ENCODE measurements around the gene ROBO2.
"Not testable (repeated sequence)": the region's sequence is repeated elsewhere in the genome, so short reads cannot be mapped to it uniquely, and the experiment has no call there.

Gene ROBO2

DNA sequence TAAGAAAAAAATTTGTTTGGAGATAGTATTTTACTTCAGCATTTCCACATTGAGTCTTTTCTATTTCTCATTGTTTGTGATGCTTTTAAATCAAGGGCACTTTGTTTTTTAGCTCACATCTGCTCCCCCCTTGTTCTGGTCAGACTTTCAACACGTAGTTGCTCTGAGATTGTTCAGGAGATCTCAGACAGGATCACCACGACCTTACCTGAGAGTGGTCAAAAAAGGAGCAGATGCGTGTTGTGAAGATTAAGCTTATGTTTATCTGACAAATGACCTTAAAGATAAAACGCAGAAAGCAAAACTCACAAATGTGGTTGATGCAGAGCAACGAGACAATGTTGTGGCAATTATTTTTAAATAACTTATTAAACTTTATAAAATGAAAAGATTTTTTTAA lies 298.3 kb downstream of the ROBO2 start:
- DNase-seq (ENCODE audit: low read depth) = no peak

DNA sequence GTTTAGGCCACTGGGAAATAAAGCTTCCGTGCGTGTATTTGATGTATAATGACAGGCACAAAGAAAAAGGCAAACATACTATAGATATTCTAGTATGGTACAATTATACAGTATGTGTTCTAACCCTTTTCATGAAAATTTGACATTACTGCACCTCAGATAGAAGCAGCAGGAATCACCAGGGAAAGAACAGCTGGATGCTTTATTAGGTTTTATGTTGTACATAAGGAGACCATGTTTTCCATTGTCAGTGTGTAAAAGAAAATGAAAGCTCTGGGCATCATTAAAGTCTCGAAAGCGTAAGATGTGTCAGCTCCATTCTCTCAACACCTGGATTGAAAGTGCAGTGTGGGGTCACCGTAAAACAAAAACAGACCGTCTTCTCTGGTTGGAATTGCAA lies 302.1 kb downstream of the ROBO2 start:
- no peak for DNase-seq (ENCODE audit: low read depth)

DNA sequence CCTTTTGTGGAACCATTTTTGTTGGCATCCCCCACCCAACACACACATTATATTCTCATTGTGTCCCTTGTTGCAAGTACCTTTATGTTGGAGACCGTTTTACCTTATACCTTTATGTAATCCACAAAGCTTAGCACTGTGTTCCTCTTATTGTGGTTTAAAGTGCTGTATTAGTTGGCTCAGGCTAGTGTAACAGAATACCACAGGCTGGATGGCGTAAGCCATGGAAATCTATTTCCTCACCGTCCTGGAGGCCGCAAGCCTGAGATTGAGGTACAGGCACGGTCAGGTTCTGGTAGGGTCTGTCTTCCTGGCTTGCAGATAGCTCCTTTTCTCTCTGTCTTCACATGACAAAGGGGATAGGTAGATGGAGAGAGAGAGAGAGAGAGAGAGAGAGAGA lies 302.8 kb downstream of the ROBO2 start:
- no peak for DNase-seq (ENCODE audit: low read depth)

DNA sequence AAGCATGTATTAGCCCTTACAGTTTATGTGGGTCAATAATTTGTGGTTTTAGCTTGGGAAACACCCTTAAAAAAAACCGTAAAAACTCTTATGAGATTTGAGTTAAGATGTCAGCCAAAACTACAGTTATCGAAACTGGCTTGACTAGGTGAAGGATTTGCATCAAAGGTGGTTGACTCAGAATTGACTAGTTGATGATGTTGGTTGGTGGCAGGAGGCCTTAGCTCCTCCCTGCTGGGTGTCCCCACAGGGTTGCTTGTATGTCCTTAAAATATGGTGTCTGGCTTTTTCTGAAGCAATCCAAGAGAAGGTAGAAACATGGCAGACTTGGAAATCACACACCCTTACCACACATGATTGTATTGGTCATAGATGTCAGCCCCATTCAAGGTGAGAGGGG lies 305.1 kb downstream of the ROBO2 start:
- DNase-seq (ENCODE audit: low read depth) = no peak

DNA sequence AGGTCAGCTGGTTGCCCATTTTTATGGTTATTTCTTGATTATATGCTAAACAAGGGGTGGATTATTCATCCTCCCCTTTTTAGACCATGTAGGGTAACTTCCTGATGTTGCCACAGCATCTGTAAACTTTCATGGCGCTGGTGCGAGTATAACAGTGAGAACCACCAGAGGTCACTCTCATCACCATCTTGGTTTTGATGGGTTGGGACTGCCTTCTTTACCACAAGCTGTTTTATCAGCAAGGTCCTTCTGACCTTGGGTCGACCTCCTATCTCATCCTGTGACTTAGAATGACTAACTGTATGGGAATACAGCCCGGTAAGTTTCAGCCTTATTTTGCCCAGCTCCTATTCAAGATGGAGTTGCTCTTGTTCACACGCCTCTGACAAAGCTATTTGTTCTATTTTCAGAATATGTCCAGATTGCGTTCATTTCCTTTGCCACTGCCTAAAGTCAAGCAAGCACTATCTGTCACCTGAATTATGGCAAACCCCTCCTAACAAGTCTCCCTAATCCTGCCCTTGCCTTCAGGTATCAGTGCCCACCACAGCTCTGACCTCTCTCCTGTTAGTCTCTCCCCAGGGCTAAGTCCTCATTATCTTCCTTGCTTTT lies 308.5 kb downstream of the ROBO2 start:
- no peak for DNase-seq (ENCODE audit: low read depth)

DNA sequence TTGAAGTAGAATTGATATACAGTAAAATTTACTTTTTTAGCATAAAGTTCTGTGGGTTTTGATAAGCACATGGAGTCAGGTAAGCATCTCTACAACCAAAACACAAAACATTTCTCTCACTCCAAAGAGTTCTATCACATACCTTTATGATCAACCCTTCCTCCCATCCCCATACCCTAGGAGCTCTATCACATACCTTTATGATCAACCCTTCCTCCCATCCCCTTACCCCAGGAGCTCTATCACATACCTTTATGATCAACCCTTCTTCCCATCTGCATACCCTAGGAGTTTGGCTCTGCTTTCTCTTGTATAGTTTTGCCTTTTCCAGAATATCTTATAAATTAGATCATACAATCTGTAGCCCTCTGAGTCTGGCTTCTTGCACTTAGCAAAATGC lies 315.1 kb downstream of the ROBO2 start:
- no peak for DNase-seq (ENCODE audit: low read depth)

DNA sequence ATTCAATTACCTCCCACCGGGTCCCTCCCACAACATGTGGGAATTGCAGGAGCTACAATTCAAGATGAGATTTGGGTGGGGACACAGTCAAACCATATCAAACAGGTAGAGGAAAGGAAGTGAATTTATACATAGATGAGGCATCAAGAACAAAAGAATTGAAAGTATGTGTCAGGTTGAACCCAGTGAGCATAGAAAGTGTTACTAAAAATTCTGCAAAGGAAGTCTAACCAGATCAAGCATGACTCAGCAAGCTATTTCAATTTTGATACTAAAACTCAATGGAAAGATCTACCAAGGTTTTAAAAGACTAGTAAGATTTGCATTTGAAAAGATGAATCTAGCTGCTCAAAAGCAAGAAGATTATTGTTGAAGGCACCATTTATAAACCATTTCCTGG lies 323.0 kb downstream of the ROBO2 start:
- no peak for DNase-seq (ENCODE audit: low read depth)

DNA sequence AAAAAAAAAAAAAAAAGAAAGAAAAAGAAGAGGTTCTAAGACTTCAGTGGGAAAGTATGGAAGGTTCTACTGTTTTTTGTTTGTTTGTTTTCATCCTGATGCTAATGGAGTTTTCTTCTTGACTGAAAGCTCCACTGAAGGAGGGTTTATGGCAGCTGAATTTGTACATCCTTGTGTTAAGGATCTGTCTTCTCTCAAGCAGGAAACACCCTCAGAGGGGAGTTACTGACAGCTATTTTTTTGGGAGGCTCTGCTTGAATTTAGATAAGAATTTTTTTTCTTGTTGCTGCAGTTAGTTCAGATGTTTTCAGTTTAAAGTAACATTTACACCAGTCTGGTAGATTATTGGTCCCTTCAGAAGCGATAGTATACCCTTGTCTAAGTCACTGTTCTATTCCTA lies 325.3 kb downstream of the ROBO2 start:
- no peak for DNase-seq (ENCODE audit: low read depth)

DNA sequence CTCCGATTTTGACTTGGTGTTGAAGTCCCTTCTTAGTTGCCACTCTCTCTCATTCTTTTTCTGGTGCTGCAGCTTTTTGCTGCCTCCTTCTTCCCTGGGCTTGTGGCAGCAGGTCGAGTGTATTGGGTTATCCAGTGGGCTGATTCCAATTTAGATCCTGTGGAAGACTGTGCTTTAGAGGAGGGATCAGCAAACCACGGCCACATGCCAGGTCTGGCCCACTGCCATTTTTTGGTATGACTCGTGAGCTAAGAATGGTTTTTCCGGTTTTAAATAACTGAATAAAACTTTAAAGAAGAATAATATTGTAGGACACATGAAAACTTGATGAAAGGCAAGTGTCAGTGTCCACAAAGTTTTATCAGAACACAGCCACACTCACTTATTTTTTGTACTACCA lies 330.5 kb downstream of the ROBO2 start:
- no peak for DNase-seq (ENCODE audit: low read depth)

DNA sequence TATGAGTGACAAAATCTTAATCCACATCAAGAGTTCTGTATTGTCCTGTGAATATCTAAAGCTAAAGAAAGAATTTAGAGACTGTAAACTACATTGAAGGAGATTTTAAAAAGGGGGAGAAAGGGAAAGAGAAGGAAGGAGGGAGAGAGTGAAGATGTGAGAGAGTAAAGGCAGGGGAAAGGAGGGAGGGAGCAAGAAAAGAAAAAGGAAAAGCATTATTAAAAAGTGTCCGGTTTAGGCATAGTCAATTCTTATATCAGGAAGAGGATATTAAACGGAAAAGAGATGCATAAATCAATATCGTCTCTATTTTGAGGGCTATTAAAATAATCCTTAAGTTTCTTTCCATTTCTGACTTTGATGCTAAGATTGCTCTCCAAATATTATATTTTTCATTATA lies 332.1 kb downstream of the ROBO2 start:
- DNase-seq (ENCODE audit: low read depth) = no peak

DNA sequence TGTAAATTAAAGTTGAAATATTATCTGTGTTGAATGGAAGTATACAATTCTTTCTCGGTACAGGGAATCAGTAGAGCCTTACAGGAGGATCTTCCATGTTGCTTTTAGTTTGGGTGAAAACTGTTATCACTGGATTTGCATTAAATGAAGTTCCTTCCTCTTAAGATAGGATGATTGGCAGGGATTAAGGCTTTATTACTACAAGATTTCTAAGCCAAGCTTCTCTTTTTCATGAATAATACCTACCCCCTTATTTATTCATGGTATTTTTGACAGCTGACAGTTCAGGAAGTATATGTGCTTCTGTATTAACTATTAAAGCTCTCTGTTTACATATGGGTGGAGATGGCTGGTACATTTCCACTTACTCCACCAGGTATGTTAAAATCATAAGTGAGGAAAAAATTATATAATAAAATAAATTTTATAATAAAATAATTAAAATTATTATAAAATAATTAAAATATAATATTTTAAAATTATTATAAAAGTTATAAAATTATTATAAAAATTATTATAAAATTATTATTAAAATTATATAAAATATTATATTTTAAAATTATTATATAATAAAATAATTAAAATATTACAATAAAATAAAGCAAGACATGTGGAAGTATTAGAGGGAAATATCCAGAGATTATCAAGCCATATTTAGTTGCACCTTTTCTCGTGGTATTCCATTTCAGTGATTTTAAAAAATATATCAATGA lies 332.9 kb downstream of the ROBO2 start:
- DNase-seq (ENCODE audit: low read depth) = no peak

DNA sequence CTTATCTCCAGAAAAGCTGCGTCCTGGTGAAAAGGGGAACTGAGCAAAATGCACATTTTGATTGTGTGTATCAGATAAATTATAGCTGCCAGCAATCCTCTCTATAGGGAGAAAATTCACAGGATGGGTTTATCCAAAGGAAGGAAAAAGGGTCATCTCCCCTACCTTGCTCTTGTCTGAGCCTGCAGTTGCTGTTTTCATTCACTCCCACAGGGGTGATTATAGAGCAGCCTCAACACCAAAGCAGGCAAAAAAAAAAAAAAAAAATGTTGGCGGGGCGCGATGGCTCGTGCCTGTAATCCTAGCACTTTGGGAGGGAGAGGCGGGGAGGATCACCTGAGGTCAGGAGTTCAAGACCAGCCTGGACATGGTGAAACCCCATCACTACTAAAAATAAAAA lies 333.7 kb downstream of the ROBO2 start:
- DNase-seq (ENCODE audit: low read depth) = no peak

DNA sequence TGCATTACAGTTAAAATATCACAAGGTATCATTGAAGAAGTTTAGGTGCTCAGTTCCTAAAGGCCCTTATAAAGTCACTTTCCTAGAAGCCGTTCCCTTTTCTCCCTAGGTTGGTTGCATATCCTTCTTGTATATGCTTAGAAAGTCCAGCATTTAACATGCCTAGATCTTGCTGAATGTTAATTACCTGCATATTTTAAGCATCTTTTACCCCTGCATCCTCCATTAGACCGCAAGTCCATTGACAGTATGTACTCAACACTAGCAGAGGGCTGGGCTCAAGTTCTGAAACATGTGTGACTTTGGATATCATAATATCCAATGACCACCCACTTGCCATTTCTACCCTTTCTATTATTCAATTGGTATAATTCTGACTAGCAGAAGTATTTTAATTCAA lies 336.6 kb downstream of the ROBO2 start:
- no peak for DNase-seq (ENCODE audit: low read depth)

DNA sequence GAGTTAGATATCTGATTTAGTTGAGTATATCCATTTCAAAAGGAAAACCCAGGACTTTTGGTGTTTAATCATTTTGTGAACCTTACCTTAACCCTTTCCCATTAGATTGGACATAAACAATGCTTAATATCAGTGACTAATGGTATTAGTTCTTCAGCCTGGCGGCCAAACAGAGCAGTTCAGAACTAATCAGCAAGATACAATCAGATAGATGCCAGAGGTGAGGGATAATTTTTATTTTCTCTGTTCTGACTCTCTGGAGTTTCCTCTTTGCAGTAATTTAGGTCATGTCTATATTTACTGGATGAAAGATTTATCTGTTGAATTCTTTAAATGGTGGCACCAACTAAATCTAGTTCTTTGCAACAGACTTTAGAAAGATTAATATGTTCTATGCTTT lies 337.8 kb downstream of the ROBO2 start:
- no peak for DNase-seq (ENCODE audit: low read depth)

DNA sequence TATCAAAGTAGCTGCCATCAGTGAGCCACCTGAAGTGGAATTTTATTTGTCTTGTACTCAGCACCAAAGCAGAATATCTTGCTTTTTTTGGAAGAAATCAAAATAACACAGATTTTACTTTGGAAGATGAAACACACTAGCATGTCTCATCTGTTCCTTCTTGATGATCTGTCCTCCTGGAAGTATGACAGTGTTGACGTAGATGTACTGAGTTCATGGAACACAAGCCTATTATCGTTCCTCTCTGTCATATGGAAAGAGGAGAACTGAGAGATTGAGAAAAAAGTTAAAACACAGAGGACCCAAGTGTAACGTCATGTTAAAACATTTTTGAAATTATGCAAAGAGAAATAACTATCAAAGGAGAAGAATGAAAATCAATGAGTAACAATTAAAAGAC lies 340.2 kb downstream of the ROBO2 start:
- no peak for DNase-seq (ENCODE audit: low read depth)

DNA sequence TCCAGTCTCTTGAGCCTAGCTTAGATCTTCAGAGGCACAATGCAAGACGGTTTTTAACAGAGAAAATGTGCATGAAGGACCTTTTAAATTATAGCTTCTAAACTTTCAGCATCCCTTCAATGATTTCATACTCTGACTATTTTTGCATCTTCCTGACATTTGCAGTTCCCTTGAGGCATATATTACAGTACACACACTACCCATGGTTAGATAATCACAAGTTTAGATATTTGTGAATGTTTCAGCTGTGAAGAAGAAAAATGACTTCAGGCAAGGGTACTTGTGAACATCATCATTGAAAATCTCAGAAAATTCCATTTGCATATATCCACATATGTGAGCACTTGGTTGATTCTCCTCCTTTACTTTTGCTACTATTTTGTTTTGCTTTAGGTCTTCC lies 341.5 kb downstream of the ROBO2 start:
- no peak for DNase-seq (ENCODE audit: low read depth)

DNA sequence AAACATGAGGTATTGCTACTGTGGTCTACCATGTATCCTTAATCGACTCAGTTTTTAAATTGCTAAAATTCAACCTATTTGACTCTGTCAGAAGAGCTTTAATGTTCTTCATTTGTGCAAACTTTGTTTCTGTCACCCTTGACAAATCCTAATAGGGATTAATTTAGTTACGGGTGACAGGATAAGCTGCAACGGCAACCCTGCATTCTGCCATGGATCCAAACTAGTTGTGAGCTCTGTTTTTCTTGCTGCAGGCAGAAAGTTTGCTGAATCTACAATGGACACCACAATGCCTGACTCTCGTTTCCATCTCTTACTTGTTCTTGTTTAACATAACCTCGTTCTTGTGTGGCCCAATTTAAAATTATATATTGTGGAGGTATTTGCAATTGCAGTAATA lies 352.3 kb downstream of the ROBO2 start:
- no peak for DNase-seq (ENCODE audit: low read depth)

DNA sequence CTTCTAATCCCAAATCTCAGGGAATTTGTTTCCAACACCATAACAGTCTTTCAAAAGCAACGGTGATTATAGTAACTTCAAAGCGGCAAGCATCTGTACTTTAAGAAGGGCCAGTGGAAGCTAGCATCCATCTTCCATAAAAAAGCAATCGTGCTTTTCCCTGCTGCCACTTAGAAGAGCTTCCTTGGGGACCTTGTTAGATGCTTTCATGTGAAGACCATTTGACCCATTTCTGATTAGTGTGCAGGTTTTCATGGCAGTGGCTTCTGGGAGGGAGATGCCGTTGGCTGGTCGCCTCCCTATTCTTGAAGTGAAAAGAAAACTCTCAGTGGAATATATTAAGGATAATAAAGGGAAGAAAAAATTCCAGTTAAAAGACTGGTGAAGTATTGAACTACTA lies 354.1 kb downstream of the ROBO2 start:
- no peak for DNase-seq (ENCODE audit: low read depth)

DNA sequence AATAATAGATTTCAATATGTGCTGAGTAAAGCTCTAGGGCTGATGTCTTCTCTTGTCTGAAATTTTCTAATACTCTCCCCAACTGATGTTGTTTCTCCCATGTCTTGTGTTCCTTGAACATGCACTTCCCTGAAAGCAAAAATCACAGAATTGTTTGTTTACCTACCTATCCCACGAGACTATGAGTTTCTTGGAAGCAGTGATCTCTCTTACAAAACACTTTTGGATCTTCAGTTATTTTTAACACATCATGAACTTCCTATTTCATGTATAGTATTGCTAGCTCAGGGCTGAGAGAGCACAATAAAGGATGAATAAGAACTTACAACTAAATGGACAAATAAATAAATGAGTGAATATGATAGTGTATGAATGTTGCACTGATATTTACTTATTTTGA lies 365.0 kb downstream of the ROBO2 start:
- no peak for DNase-seq (ENCODE audit: low read depth)

DNA sequence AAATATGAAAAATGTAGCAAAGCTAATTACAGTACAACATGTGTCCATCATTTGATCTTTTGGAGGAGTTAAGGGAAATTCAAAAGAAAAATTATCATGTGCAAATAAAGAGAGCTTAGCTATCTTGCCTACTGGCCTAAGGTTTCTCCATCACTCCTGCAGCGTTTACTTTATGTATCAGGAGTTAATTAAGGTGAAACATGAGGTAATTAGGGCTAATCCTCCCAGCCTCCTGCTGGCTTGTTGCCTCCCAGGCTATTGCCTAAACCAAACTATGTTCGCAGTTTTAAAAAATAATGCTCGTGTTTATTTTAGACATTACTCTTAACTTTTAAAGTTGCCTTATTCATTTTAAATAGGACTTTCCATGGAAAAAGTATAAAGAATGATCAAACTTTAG lies 367.5 kb downstream of the ROBO2 start:
- no peak for DNase-seq (ENCODE audit: low read depth)

DNA sequence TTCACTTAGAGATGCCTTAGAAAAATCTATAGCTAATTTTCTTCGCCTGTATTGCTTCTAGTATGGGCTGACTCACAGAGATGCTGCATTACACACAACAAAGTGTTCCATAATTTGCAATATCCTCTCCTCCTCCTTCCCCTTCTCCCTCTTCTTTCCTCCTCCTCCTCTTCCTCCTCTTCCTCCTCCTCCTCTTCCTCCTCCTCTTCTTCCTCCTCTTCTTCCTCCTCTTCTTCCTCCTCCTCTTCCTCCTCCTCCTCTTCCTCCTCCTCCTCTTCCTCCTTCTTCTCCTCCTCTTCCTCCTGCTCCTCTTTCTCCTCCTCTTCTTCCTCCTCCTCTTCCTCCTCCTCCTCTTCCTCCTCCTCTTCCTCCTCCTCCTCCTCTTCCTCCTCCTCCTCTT lies 370.4 kb downstream of the ROBO2 start:
- not testable (repeated sequence) for DNase-seq (ENCODE audit: low read depth)

DNA sequence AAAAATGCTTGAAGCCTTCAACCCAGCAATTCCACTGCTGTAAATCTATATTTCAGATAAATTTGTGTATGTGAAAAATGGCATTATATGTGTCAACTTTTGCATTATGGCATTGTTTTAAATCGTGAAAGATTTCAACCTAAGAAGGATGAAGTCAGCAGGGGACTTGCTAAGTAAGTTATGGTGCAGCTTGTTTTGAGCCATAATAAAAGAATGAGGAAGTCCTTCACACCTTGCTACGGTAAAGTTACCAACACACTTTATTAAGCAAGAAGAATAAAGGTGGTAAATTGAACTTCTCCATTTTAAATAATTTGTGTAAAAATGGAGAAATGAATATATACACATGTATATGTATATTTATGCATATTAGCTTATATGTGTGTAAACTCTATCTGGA lies 371.4 kb downstream of the ROBO2 start:
- DNase-seq (ENCODE audit: low read depth) = no peak

DNA sequence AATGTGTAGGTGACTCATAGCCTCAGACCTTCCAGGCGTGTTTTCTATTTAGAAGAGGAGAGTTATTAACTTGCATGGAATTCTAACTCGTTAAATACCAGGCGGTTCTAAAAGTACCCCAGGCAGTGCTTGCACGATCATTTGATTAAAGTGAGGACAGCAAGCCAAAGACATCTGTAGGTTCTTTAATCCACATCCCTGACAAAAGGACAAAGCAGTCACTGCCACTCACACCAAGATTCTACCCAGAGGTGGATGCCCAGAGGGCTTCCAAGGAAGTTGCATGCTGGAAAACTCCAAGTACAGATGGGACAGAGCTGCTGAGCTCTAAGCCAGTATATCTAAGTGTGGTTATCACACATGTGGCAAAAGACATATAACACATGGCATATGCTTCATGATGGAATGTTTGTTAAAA lies 372.1 kb downstream of the ROBO2 start:
- DNase-seq (ENCODE audit: low read depth) = no peak

DNA sequence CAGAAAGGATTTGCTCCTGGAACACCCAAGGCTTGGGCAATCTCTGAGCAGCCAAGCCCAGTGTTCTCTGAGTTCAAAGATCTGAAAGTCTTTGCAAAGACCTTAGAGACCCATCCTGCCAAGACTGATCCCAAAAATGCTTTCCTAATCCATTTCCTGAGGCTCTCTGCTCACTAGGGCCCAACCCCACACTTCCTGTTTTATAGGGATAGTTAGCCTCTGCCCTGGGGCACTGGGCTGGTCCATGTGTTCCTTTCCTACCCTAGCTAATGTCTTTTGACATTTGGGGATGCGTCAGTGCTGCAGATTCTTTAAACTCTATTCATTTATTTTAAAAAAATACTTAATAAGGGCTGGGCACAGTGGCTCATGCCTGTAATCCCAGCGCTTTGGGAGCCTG lies 372.7 kb downstream of the ROBO2 start:
- no peak for DNase-seq (ENCODE audit: low read depth)

Measured in stimulated activated CD8-positive, alpha-beta memory T cell treated with anti-CD3 and anti-CD28 coated beads, Interleukin-15, amount 100 ng/mL, for 1 hour (primary cell).